ENCODE data around the gene CCN6. TPM values are rescaled to one million over a fixed set of nuclear protein-coding genes. Genes with fewer than 3 reads are reported as not detected.

The CCN6 gene
- total RNA-seq, 2 donors from 2014 or later = not detected

DNA sequence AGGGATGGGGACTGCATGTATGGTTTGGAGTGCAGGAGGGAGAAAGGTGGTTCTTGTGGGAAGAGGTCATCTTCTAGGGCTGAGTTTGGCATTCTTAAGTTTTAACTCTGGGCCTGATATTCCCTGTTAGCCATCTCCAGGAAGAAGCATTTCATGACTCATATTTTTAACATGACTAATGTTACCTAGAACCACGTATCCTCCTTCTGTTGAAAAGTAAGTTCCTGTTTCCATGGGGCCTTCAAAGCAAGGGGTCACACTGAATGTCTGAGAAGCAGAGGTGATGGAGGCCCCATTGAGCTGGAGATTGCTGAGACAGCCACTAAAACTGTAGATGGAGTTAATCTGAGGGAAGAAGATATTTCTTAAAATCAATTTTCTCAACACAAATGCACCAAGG is 63.6 kb downstream of the CCN6 start:
- no peaks in the 10 kb centered on the region for H3K9me3 ChIP-seq (ENCODE audit: control insufficient read depth, low read length, poor library complexity, severe bottlenecking)
- ATAC-seq = no peak
- Mint-ChIP-seq H3K36me3 (ENCODE audit: low read depth) (peaks cover 2% of the 10 kb centered on the region), H3K4me3 (no peak overlapping the region), H3K27ac (no peak overlapping the region), H3K27me3 (peaks cover 53% of the 10 kb centered on the region), H3K4me1 (no peaks in the 10 kb centered on the region)
- no peak for DNase-seq

DNA sequence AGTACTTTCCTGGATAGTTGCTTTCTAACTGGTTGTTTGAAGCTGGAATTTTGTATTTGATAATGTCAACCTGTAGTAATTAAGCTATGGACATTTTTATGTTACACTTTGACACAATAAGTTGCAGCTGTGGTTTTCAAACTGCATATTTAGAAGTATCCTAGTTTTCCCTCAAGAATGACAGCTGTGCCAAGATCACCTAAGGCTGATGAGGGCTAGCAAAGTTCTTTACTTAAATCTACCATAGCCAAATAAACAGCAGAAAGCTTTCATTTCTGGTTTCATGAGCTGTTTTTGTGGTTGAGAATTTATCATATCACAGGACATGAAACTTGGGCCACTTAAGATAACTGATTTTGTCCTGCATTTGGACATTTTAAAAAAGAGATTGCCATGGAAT is 64.1 kb downstream of the CCN6 start:
- Mint-ChIP-seq H3K36me3 (ENCODE audit: low read depth) (peaks cover 2% of the 10 kb centered on the region), H3K27ac (no peak overlapping the region), H3K27me3 (peaks cover 53% of the 10 kb centered on the region), H3K4me3 (no peak overlapping the region), H3K4me1 (peaks cover 3% of the 10 kb centered on the region)
- ATAC-seq (no peak), DNase-seq (no peak)
- no peaks in the 10 kb centered on the region for H3K9me3 ChIP-seq (ENCODE audit: control insufficient read depth, low read length, poor library complexity, severe bottlenecking)

Other genes with a start within 250 kb of the CCN6 start
- gene FYN, start 180.7 kb upstream of the CCN6 start, total RNA-seq = 100 to 1,000 TPM; 455 to 472 TPM
- 10 to 100 TPM; 26.5 to 32.9 TPM for gene TUBE1, start 33.4 kb downstream of the CCN6 start, total RNA-seq
- 1 to 10 TPM in 1 of 2 donors, under 1 TPM in 1; 0.50 to 3.9 TPM for gene FAM229B, start 33.5 kb downstream of the CCN6 start, total RNA-seq
- gene LAMA4, start 200.5 kb downstream of the CCN6 start, total RNA-seq = not detected